HCT116 (cell line): ENCODE measurements around the gene TBC1D1. TPM values are rescaled to one million over a fixed set of nuclear protein-coding genes. Genes with fewer than 3 reads are reported as not detected.

Source experiments
- ATAC-seq: fragments of 200-7000 bp; cut with Tn5 transposase; 2 replicates; pipeline ENCODE4 v1.9.1; 2020; ENCODE audit warnings: mild to moderate bottlenecking, moderate library complexity
- BruUV-seq: library from RNA; stranded (reverse); fragments of 400-500 nt; replicated peaks from 2 replicates; lab custom pipeline; 2021; lab: Mats Ljungman, UMichigan
- CTCF ChIA-PET: fragments of 300-600 bp; sonication (Branson Sonifier 250); formaldehyde crosslinking; loops from one replicate; lab custom pipeline; 2021; ENCODE audit warnings: antibody characterized with exemption; lab: Charles Lee
- POLR2A ChIA-PET: fragments of 300-600, 350-600 bp; sonication (Branson Sonifier 250); formaldehyde crosslinking; loops from one replicate; lab custom pipeline; 2021; ENCODE audit warnings: antibody characterized with exemption; lab: Charles Lee
- RAD21 ChIA-PET, 2 experiments: fragments of 300-600 bp; sonication (Branson Sonifier 250); formaldehyde crosslinking; loops; one replicate each; lab custom pipeline; 2023; ENCODE audit warnings: low total read pairs in 2 of 2; ENCODE audit not compliant: uncharacterized antibody in 2 of 2, unreplicated experiment in 2 of 2, low non-redundant PET in 1 of 2; lab: Charles Lee
- DNase-seq: peaks from one replicate; pipeline ENCODE4 v3.0.0-alpha.2; 2010; ENCODE audit warnings: low read depth, low spot score
- H2AFZ ChIP-seq: fragments of 200-600 bp; shearing (Covaris generic), sonication (generic); 2 replicates; pipeline ENCODE4 v1.6.1; 2017; ENCODE audit warnings: low read depth, mixed run types, mixed read lengths, antibody characterized with exemption, low read length; ENCODE audit not compliant: poor library complexity, severe bottlenecking
- H3K27ac ChIP-seq: 2 replicates; pipeline ENCODE4 v1.5.1; 2012; ENCODE audit warnings: low read depth, low read length
- H3K27me3 ChIP-seq: fragments of 200-600 bp; sonication (generic); 2 replicates; pipeline ENCODE4 v1.6.1; 2016; ENCODE audit warnings: mixed run types, low read length, mixed read lengths; ENCODE audit not compliant: insufficient read depth
- H3K36me3 ChIP-seq, 2 experiments: fragments of 200-500 bp in 1 of 2; fragments of 200-600 bp in 1 of 2; sonication (Bioruptor generic) in 1 of 2; sonication (generic) in 1 of 2; 2 replicates each; pipeline versions ENCODE4 v1.5.1 to v1.6.1; 2014 to 2016; ENCODE audit warnings: low read length in 2 of 2, inconsistent platforms in 1 of 2, mixed read lengths in 1 of 2, mixed run types in 1 of 2; ENCODE audit not compliant: insufficient read depth in 2 of 2, control insufficient read depth in 1 of 2
- H3K4me1 ChIP-seq, 2 experiments: fragments of 200-600 bp in 1 of 2; sonication (generic) in 1 of 2; 2 replicates each; pipeline versions ENCODE4 v1.5.1 to v1.6.1; 2012 to 2017; ENCODE audit warnings: low read length in 2 of 2, inconsistent platforms in 1 of 2, mild to moderate bottlenecking in 1 of 2, mixed read lengths in 1 of 2, mixed run types in 1 of 2, moderate library complexity in 1 of 2; ENCODE audit not compliant: insufficient read depth in 2 of 2, control insufficient read depth in 1 of 2
- H3K4me2 ChIP-seq: fragments of 200-600 bp; sonication (generic); 2 replicates; pipeline ENCODE4 v1.6.1; 2017; ENCODE audit warnings: mixed run types, low read length, mixed read lengths
- H3K4me3 ChIP-seq, 2 experiments: fragments of 200-600 bp in 1 of 2; sonication (generic) in 1 of 2; replicated peaks in 1 of 2; 2 replicates each; pipeline ENCODE4 v1.5.1; 2011 to 2016; ENCODE audit warnings: low read length in 2 of 2, control low read depth in 1 of 2, low read depth in 1 of 2, mild to moderate bottlenecking in 1 of 2, mixed read lengths in 1 of 2, mixed run types in 1 of 2
- H3K79me2 ChIP-seq: fragments of 200-600 bp; sonication (generic); 2 replicates; pipeline ENCODE4 v1.6.1; 2017; ENCODE audit warnings: mild to moderate bottlenecking, mixed run types, low read length, moderate library complexity, mixed read lengths; ENCODE audit not compliant: insufficient read depth
- H3K9ac ChIP-seq: fragments of 200-600 bp; sonication (generic); 2 replicates; pipeline ENCODE4 v1.6.1; 2016; ENCODE audit warnings: low read length, mixed read lengths
- H3K9me2 ChIP-seq: fragments of 200-600 bp; sonication (generic), shearing (Covaris generic); 2 replicates; pipeline ENCODE4 v1.6.1; 2017; ENCODE audit warnings: mixed run types, mild to moderate bottlenecking, moderate library complexity; ENCODE audit not compliant: insufficient read depth
- H3K9me3 ChIP-seq, 2 experiments: fragments of 200-500 bp in 1 of 2; fragments of 200-600 bp in 1 of 2; sonication (Bioruptor generic) in 1 of 2; sonication (generic) in 1 of 2; 2 replicates each; pipeline ENCODE4 v1.6.1; 2014 to 2017; ENCODE audit warnings: low read length in 2 of 2, mixed read lengths in 2 of 2, inconsistent platforms in 1 of 2, low read depth in 1 of 2, mild to moderate bottlenecking in 1 of 2, mixed run types in 1 of 2, moderate library complexity in 1 of 2; ENCODE audit not compliant: control insufficient read depth in 1 of 2, insufficient read depth in 1 of 2
- H4K20me1 ChIP-seq: fragments of 200-600 bp; sonication (generic), shearing (Covaris generic); 2 replicates; pipeline ENCODE4 v1.6.1; 2017; ENCODE audit warnings: mixed run types, mild to moderate bottlenecking, moderate library complexity; ENCODE audit not compliant: insufficient read depth
- POLR2A ChIP-seq: IDR thresholded peaks from 2 replicates; pipeline ENCODE4 v1.7.0; 2011; ENCODE audit warnings: borderline replicate concordance; ENCODE audit not compliant: insufficient read depth, insufficient read length; ENCODE audit errors: extremely low read depth
- SIN3A ChIP-seq: IDR thresholded peaks from 2 replicates; pipeline ENCODE4 v1.6.1; 2012; ENCODE audit warnings: low read depth
- SP1 ChIP-seq: IDR thresholded peaks from 2 replicates; pipeline ENCODE4 v1.6.1; 2012; ENCODE audit warnings: low read depth
- ZNF274 ChIP-seq: fragments of 200-500 bp; sonication (Bioruptor generic); IDR thresholded peaks from 2 replicates; pipeline ENCODE4 v1.6.1; 2014; ENCODE audit warnings: mild to moderate bottlenecking, low read depth, low read length, inconsistent platforms
- intact Hi-C: fragments of 100-400 bp; cut with micrococcal nuclease; formaldehyde crosslinking; loops from 2 replicates; pipeline ENCODE4 v1.10.0; 2022
- total RNA-seq: library from RNA; stranded (reverse); gene quantifications from one replicate; pipeline ENCODE4 v1.2.1, GENCODE V29; 2021; ENCODE audit not compliant: unreplicated experiment
- TF ChIP-seq, protein P1 (sequence below), 3 experiments: fragments of 200-600 bp in 1 of 3; sonication (generic) in 1 of 3; IDR thresholded peaks in 2 of 3; conservative IDR thresholded peaks in 1 of 3; 2 replicates each; pipeline ENCODE4 v1.5.1; 2012 to 2017; ENCODE audit warnings: low read depth in 2 of 3, low read length in 2 of 3, antibody characterized with exemption in 1 of 3, borderline replicate concordance in 1 of 3, control low read depth in 1 of 3, mild to moderate bottlenecking in 1 of 3, mixed read lengths in 1 of 3, mixed run types in 1 of 3, moderate library complexity in 1 of 3; ENCODE audit not compliant: insufficient read depth in 1 of 3

TBC1D1 gene
- total RNA-seq, 1 experiment from 2014 or later, result 82.7 TPM

DNA sequence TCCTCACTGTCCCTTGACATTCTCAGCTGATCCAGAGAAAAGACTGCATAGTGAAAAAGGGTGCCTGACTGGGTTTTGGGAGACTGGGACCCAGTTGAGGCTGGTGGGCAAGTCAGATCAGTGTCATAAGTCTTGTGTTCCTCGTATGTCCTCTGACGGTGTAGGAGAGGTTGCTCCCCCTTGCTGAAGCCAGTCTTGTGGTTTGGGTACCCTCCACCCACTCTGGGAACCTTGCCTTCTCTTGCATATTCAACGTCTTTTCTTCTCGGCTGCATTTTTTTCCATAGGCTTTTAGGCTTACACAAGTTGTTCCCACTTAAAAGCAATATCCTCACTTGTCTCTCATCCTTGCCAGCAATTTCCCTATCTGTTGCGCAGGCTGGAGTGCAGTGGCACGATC is 281.2 kb downstream of the TBC1D1 start:
- ChIA-PET POLR2A (no interaction called here), CTCF (interaction anchor here (0.6 to 3.3 kb wide), 2 partner anchors 8 to 103 kb away, joined by 3 to 14 read pairs; no protein-coding TSS in a partner anchor), RAD21 (no interaction called here)
- TF ChIP-seq SIN3A (no peak), ZNF274 (no peak), POLR2A (no peak)
- TF ChIP-seq, protein P1, sequence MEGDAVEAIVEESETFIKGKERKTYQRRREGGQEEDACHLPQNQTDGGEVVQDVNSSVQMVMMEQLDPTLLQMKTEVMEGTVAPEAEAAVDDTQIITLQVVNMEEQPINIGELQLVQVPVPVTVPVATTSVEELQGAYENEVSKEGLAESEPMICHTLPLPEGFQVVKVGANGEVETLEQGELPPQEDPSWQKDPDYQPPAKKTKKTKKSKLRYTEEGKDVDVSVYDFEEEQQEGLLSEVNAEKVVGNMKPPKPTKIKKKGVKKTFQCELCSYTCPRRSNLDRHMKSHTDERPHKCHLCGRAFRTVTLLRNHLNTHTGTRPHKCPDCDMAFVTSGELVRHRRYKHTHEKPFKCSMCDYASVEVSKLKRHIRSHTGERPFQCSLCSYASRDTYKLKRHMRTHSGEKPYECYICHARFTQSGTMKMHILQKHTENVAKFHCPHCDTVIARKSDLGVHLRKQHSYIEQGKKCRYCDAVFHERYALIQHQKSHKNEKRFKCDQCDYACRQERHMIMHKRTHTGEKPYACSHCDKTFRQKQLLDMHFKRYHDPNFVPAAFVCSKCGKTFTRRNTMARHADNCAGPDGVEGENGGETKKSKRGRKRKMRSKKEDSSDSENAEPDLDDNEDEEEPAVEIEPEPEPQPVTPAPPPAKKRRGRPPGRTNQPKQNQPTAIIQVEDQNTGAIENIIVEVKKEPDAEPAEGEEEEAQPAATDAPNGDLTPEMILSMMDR (IDR thresholded peaks at IDR 0.05 in 2 of 3, conservative IDR thresholded peaks at IDR 0.05 in 1 of 3; ENCODE audit: borderline replicate concordance in 1 of 3, insufficient read depth in 1 of 3, low read depth in 2 of 3, low read length in 2 of 3), result no peak
- H2AFZ ChIP-seq, result no peak overlapping the region
- no peak for DNase-seq
- H3K27ac ChIP-seq, result no peak overlapping the region
- no peak overlapping the region for H3K4me2 ChIP-seq
- H3K9me3 ChIP-seq, result no peaks in the 10 kb centered on the region
- H3K9me2 ChIP-seq, result no peaks in the 10 kb centered on the region
- H3K27me3 ChIP-seq, result no peaks in the 10 kb centered on the region
- H3K36me3 ChIP-seq, result no peaks in the 10 kb centered on the region
- H4K20me1 ChIP-seq, result no peaks in the 10 kb centered on the region
- intact Hi-C loops, result no loop called here
- no peak overlapping the region for H3K9ac ChIP-seq
- ATAC-seq, result no peak
- H3K4me3 ChIP-seq, result no peak overlapping the region
- no peaks in the 10 kb centered on the region for H3K79me2 ChIP-seq
- H3K4me1 ChIP-seq, result peaks cover 2 to 17% of the 10 kb centered on the region in 2 experiments; a peak in 2 of 4 replicates
- BruUV-seq, result no TSS peak

DNA sequence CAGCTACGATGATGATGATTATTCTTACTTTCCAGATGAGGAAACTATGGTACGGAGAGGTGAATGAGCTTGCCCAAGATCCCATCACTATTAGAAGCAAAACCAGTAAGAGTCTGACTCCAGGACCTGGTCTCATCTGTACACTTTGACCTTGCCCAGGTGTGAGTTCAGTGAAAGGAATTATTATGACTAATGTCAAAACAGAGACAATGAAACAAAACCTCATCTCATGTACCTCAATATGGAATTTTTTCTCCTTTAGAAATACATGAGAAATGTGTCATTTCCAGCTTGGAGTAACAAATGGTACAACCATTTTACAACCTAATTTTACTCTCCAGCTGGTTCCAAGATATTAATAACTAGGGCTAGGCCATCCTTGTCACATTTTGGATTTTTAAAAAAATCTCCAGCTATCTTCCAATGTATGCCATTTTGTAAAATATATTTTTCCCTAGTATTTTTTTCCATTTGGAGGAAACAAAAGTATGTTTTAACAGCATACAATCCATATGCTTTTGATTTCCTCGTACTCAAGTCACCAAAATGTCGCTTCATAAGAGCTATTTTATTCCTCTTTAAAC is 283.1 kb downstream of the TBC1D1 start:
- CTCF ChIA-PET, result interaction anchor here (0.7 to 1.7 kb wide), 5 partner anchors 10 to 555 kb away, joined by 3 to 5 read pairs (median 3); no protein-coding TSS in a partner anchor
- ATAC-seq (no peak), DNase-seq (no peak)
- Histone ChIP-seq H3K27me3 (no peaks in the 10 kb centered on the region), H3K27ac (no peak overlapping the region), H2AFZ (peak overlapping the region; percentile 9), H3K9me2 (no peaks in the 10 kb centered on the region), H3K4me2 (no peak overlapping the region), H3K79me2 (no peaks in the 10 kb centered on the region), H3K4me1 (peaks cover 2 to 17% of the 10 kb centered on the region in 2 experiments; a peak in 2 of 4 replicates), H4K20me1 (no peaks in the 10 kb centered on the region), H3K4me3 (no peak overlapping the region), H3K36me3 (no peaks in the 10 kb centered on the region), H3K9me3 (no peaks in the 10 kb centered on the region), H3K9ac (no peak overlapping the region)
- no TSS peak for BruUV-seq
- intact Hi-C loops, result no loop called here
- RAD21 ChIA-PET, result interaction anchor here in 1 of 2 experiments (1.2 kb wide), 1 partner anchor 554 kb away, joined by 3 read pairs; no protein-coding TSS in a partner anchor
- no peak for TF ChIP-seq POLR2A
- no peak for TF ChIP-seq SP1
- POLR2A ChIA-PET, result interaction anchor here (0.7 to 1.2 kb wide), 3 partner anchors 13 to 149 kb away, joined by 3 read pairs; no protein-coding TSS in a partner anchor
